ENCODE measurements around the gene SMIM10.
"Not testable (repeated sequence)": the region's sequence is repeated elsewhere in the genome, so short reads cannot be mapped to it uniquely, and the experiment has no call there.

SMIM10 gene

GRCh38 chrX:134990801-134991481 is at the start of gene SMIM10:
Gene SMIM10, plus strand, starts transcription at chrX:134990991. Its CDS starts 105 bp downstream, at chrX:134991096.
- peak; percentile 48 for DNase-seq (ENCODE audit: low read depth)

- not testable (repeated sequence) for DNase-seq (ENCODE audit: low read depth)
These were observed 44.4 kb upstream of the SMIM10 start for GRCh38 chrX:134946364-134946763.

GRCh38 chrX:134948333-134949241 is 42.2 kb upstream of the SMIM10 start:
- DNase-seq (ENCODE audit: low read depth) = no peak

DNA sequence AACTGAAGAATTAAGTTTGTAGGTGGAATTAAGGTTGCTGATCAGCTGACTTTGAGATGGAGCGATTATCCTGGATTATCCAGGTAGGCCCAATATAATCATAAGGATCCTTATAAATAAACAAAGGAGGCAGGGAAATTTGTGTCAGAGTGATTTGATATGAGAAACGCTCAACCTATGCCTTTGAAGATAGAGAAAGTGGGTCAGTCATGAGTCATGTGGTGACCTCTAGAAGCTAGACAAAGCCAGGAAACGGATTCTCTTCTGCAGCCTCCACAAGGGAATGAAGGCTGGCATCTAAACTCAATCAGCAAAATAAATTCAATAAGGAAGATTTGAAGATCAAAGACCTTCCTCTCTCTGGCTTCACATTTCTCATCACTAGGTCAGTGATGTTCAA is 41.5 kb upstream of the SMIM10 start:
- DNase-seq (ENCODE audit: low read depth) = no peak

GRCh38 chrX:134957836-134958235 is 33.0 kb upstream of the SMIM10 start:
- DNase-seq (ENCODE audit: low read depth) = no peak

DNA sequence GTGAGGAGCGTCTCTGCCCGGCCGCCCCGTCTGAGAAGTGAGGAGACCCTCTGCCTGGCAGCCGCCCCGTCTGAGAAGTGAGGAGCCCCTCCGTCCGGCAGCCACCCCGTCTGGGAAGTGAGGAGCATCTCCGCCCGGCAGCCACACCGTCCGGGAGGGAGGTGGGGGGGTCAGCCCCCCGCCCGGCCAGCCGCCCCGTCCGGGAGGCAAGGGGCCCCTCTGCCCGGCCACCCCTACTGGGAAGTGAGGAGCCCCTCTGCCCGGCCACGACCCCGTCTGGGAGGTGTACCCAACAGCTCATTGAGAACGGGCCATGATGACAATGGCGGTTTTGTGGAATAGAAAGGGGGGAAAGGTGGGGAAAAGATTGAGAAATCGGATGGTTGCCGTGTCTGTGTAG is 30.4 kb upstream of the SMIM10 start:
- not testable (repeated sequence) for DNase-seq (ENCODE audit: low read depth)

- DNase-seq (ENCODE audit: low read depth) = no peak
These were observed 27.8 kb upstream of the SMIM10 start for GRCh38 chrX:134963041-134963440.

DNA sequence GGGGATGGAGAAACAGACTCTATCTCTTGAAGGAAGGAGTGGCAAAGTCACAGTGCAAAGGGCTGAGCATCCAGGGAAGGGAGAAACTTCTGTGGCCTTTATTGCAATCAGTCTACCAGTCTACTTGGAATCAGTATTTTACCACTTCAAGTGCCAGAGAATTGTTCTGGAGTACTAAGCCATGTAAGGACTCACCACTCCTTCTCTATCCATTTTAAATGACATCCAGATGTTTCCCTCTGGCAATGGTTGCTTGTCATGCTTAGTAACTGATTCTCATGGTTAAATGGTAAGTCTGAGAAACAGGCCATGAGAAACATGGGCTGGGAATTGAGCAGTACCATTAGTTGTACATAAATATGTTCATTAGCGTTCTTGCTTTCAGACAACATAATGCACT is 21.1 kb upstream of the SMIM10 start:
- peak; percentile 55 for DNase-seq (ENCODE audit: low read depth)

DNA sequence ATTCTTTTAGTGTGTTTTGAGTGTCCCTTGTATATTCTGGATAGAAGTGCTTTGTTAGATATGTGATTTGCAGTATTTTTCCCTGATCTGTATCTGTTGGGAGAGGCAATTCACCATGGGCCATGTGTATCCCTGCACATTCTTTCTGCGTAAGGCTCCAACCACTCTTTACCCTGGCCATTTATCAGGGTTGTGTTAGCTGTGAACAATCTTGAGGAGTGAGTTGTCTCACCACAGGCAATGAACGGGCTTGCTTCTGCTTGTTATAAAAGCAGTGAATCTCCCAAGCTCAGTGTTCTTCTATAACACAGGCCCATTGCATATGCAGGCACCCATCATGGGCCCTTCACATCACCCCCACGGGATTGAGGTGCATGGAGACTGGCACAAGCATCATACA is 18.9 kb upstream of the SMIM10 start:
- no peak for DNase-seq (ENCODE audit: low read depth)

DNA sequence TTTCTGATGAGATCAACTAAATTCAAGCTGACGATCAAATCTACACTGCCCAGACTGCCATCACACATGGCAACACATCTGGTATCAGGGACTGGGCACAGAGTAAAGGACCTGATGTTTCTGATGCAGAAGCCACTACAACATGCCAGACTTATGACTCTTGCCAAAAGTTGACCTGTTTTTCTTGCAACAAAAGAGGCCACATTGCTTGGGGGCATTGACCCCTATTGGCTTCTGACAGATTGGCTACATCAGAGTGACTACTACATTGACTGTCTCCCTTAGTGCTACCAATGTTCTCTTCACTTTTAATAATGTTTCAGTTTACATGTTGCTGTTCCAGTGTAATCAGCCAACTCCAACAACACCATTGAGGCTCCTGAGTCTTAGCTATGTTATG is 15.3 kb upstream of the SMIM10 start:
- DNase-seq (ENCODE audit: low read depth) = no peak

GRCh38 chrX:134981910-134982309 is 8.9 kb upstream of the SMIM10 start:
- no peak for DNase-seq (ENCODE audit: low read depth)

- no peak for DNase-seq (ENCODE audit: low read depth)
These were observed 8.0 kb upstream of the SMIM10 start for GRCh38 chrX:134982748-134983147.

DNA sequence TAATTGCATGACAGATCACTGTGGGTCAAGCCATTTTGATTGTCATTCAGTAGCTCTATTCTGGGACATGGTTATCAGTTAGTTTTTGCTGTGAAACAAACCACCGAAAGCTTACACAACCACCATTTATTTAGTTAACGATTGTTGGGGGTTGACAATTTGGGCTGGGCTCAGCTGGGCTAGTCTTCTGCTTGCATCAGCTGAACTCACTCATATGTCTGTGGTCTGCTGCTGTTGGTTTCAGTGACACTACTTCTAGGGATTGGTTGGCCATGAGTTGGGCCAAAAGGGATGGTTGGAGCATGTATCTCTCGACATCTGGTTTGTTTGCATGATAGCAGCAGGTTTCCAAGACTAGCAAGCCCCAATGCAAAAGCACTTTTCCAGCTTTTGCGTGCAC is 5.3 kb upstream of the SMIM10 start:
- DNase-seq (ENCODE audit: low read depth) = no peak

GRCh38 chrX:134990475-134990800 is 353 bp upstream of the SMIM10 start:
- DNase-seq (ENCODE audit: low read depth) = no peak

GRCh38 chrX:134997646-134998045 is 6.9 kb downstream of the SMIM10 start:
- no peak for DNase-seq (ENCODE audit: low read depth)

DNA sequence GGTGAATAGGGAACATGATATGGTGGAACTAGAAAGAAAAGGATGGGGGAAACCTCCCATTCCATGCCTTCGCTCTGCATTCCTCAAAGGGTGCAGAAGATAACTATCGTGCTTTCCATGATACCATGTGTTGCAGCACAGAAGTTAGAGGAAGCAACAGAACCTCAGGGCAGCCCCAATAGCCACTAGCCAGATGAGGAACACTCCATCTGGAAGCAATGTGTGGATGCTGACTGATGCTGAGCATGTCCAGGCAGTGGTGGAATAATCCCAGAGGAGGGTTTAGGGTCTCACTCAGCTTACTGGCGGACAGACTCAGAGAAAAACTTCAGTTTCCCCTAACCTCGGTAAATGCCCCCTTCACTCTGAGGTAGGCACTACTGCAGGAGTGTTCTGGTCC is 7.5 kb downstream of the SMIM10 start:
- DNase-seq (ENCODE audit: low read depth) = no peak

- peak; percentile 33 for DNase-seq (ENCODE audit: low read depth)
These were observed 8.7 kb downstream of the SMIM10 start for GRCh38 chrX:134999469-134999868.

DNA sequence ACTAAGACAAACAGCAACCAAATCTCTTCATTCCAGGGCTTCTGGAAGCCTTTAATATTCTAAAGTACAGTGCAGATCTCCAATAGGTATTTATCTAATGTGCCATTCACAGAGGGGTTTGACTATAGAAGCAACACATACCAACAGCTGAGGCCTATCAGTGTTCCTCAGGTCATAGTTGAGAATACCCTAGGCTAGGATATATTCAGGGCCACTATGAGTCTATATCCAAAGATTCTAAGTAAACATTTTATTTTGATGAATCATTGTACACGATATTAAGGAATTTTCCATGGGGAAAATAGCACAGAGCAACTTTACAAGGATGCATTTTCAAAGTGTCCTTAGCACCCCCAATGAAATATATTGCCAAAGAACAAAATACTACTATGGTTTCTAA is 9.7 kb downstream of the SMIM10 start:
- DNase-seq (ENCODE audit: low read depth) = no peak

DNA sequence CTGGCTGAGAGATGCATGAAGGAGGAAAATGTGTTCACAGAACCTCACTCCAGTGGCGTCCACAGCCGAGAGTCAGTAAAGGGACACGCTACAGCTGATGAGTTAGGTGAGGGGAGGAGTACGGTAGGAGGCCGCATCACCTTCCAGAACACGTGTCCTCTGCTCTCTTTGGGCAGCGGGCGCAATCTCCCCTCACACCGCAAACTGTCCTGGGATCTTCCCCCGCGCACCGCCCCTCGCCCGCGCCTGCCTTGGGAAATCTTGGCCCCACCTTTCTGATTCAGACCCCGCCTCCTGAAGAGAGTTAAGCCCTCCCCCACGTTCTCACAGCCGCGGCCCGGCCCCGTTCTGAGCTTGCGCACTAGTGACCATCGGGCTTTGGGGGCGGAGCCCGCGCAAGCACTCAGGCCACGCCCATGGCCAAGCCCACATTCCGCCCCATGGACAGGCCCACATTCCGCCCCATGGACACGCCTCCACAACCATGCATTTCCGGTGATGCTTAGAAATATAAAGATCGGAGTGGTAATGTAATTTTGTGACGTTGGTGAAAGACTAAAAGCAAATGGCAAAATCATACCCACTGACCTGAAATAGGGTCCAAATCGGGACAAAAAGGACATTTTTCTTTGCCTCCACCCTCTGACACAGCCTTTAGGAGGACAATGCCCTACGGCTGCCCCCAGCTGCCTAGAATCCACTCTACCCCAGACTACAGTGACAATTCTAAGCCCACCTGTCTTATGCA is 13.3 kb downstream of the SMIM10 start:
- peak; percentile 82 for DNase-seq (ENCODE audit: low read depth)

GRCh38 chrX:135006187-135006586 is 15.4 kb downstream of the SMIM10 start:
- DNase-seq (ENCODE audit: low read depth) = no peak

DNA sequence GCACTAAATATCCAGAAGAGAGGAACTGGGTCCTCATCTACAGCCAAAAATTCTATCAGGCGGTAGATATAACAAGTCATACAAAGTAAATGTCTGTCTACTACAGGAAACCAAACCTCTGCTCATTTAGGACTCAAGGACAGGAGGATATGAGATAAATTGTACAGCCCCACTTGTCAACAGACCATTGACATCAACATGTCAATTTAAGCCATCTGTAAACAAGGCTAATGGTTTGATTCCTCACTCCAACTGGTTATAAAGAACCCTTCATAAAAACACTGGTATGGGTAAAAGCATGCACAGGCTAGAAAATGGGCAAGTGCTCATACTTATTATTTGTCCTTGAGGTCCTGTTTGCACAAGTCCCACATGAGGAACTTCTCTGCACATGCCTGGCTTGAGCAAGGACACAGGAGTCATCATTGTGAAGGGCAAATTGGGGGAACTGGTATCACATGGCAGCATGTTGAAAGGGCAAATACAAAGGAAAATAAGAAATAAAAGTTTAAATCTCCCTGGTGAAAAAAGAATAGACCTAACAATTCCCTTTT is 18.3 kb downstream of the SMIM10 start:
- no peak for DNase-seq (ENCODE audit: low read depth)

DNA sequence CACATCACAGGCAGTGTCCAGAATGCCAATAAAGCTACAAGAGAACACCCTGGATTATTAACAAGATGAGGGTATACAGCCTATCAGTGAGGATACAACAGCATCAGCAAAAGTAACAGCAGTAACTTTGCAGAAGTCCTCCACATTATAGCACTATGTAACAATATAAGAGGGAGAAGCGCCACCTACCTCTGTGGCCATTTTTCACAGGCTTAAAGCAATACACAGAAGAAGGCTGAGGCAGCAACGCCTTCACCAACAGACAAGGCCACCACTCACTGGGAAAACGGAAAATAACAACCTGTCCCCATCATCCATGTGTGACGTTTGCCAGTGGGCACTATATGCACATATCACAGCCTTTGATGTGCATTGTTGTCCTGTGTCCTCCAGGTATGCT is 19.0 kb downstream of the SMIM10 start:
- no peak for DNase-seq (ENCODE audit: low read depth)

DNA sequence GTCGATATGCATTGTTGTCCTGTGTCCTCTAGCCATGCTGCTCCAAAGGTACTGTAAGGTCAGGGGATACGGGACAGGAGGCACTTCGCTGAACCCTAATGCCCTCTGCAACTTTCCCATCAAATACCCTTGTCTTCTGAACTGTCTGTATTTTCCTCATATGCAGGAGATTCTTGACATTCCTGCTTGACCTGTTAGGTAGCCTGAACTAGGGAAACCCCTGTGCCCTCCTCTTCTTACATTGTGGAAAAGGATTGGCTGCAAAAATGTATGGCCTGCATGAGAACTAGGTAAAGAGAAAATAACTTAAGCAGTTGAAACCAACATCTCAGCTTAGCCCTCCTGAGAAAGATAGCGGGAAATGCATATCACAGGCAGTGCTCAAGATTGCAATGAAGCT is 20.1 kb downstream of the SMIM10 start:
- no peak for DNase-seq (ENCODE audit: low read depth)

Data from fibroblast of the conjunctiva (primary cell).